GM20000 (cell line): ENCODE results near the gene TMEM184A.

Experiments used
- DNase-seq: peaks from one replicate; pipeline ENCODE4 v3.0.0; 2012; ENCODE audit warnings: low spot score
- TF ChIP-seq, protein P1 (sequence below): IDR thresholded peaks from 2 replicates; pipeline ENCODE4 v1.5.1; 2012; ENCODE audit warnings: mild to moderate bottlenecking, control low read depth; ENCODE audit errors: extremely low read depth, missing control alignments

TMEM184A gene

GRCh38 chr7:1498370-1499305, 57.4 kb downstream of the TMEM184A start:
- DNase-seq = no peak
- TF ChIP-seq, protein P1, sequence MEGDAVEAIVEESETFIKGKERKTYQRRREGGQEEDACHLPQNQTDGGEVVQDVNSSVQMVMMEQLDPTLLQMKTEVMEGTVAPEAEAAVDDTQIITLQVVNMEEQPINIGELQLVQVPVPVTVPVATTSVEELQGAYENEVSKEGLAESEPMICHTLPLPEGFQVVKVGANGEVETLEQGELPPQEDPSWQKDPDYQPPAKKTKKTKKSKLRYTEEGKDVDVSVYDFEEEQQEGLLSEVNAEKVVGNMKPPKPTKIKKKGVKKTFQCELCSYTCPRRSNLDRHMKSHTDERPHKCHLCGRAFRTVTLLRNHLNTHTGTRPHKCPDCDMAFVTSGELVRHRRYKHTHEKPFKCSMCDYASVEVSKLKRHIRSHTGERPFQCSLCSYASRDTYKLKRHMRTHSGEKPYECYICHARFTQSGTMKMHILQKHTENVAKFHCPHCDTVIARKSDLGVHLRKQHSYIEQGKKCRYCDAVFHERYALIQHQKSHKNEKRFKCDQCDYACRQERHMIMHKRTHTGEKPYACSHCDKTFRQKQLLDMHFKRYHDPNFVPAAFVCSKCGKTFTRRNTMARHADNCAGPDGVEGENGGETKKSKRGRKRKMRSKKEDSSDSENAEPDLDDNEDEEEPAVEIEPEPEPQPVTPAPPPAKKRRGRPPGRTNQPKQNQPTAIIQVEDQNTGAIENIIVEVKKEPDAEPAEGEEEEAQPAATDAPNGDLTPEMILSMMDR = no peak

DNA sequence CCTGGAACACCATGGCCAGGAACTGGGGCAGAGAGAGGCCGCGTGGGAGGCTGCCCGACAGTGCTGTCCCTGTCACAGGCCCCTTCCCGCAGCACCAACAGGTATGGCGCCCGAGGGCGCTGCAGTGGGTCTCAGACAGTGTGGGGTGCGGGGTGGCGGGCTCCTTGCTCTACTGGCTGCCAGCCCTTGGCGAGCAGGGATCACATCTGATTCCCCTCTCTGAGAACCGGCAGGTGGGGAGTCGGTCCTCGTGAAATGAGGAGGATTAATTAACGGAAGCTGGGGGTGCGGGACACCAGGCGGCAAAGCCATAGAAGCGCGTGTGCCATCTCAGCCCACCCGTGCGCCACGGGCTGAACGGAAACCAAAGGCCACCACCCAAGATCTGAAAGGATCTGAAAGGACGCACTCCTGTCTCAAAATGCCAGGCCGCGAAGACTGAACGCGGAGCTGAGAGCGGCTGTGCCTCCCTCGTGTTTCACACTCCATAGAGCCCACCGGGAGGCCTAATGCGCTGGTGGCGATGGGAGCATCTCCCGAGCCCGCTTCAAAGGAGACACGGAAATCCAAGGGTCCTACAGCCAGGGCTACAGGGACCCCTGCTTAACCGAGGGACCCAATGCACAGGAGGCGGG, 58.6 kb downstream of the TMEM184A start:
- no peak for DNase-seq
- TF ChIP-seq, protein P1 = no peak

DNA sequence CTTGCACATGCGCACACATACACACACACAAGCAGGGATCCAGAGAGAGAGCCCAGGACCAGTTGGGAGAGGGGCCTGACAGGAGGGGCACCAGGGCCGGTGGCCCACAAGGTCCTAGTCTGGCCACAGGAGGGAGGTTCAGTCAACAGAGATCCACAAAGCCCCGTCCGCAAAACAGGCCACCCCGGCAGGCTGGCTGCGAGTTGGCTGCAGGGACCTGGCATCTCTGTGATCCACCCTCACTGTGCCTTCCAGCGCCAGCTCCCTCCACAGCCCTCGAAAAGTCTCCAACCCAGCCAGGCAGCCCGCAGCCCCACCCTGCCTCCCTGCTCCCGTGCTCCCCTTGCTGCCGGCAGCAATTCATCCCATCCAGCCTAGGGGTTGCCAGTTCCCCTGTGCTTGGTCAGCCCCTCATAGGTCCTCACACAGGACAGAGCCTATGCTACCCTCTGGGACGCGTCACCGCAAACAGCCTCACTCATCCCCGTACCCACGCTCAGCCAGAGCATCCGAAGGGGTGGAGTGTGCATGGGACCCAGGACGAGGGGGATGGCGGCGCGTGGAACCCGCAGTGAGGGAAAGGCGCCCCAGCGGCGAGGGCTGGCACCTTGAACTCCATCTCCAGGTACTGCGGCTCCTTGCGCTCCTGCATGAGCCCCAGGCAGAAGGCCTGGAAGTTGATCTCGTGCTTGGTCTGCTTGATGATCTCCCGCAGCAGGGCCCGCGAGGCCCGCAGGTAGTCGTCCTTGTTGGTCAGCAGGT, 59.3 kb downstream of the TMEM184A start:
- TF ChIP-seq, protein P1 = no peak
- no peak for DNase-seq

GRCh38 chr7:1495564-1496242, 60.3 kb downstream of the TMEM184A start:
- DNase-seq = no peak
- TF ChIP-seq, protein P1 = no peak

DNA sequence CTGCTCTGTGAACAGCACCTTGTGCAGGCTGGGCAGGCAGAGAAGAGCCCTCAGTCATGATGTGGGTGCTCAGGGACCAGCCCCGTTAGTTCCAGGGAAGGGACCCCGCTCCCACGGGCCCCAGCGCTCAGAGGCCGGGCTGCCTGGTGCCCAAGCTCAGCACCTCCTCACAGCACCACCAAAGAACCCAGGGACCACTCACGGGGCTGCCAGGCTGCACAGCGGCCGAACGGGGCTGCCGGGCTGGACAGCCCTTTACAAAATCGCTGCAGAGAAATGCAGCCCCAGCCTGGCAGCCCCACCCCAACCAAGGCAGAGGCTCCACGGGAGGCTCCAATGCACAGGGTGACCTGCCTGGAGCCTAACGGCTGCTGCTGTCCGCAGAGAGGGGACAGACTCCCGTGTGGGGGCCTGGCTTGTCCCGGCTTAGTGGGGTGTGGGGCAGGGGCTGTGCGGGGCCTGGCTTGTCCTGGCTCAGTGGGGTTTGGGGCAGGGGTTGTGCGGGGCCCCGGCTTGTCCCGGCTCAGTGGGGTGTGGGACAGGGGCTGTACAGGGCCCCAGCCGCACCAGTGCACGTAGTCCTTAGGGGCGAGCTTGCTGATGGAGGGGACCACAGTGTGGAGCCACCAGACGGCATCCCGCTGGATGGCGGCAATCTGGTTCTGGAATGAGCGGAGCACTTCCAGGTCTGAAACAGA, 61.0 kb downstream of the TMEM184A start:
- TF ChIP-seq, protein P1 = no peak
- no peak for DNase-seq

DNA sequence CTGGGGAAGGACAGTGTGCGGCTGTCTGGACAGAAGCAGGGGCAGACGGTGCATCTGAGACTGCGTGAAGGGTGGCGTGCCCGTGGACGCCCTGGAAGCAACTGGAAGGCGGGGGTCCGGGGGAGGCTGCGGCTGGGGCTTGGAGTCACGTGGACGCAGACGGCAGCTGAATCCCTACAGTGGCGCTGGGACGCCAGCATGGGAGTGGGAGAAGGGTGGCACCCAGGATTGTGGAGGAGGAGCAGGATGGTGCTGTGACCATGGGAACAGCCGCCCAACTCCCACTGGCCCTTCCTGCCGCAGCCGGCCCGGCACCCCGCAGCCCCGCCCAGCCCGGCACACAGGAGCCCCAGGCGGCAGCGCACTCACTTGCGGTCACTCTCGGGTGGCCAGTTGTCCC, 61.6 kb downstream of the TMEM184A start:
- no peak for DNase-seq
- TF ChIP-seq, protein P1 = no peak
